Measurements from ENCODE around the gene SIRT7. TPM values are rescaled to one million over a fixed set of nuclear protein-coding genes. Genes with fewer than 3 reads are reported as not detected.
A peak's percentile ranks its signal among the peaks of the same experiment; 100 is the strongest.

SIRT7 gene
- total RNA-seq, 1 experiment from 2014 or later, result 51.6 TPM

DNA sequence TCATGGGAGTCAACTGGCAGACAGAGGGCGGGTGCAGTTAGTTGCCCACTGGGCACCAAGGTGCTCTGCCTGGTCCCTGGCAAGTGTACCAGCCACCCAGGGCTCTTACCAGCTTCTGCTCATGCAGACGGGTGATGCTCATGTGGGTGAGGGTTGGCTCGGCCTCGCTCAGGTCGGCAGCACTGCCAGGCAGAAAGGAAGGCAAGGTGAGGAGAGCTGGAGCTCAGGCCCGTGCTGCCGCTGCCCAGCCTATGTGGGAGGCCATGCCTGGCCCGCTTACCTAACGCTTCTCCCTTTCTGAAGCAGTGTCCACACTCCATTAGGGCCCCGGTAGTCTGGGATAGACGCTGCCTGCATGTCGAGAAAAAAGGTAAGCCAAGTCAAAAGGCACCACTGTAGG, 2.6 kb downstream of the SIRT7 start:
- CTCF ChIA-PET, result no interaction called here
- Histone ChIP-seq H3K27me3 (ENCODE audit: low read length) (no peaks in the 10 kb centered on the region), H3K27ac (ENCODE audit: low read length) (no peak overlapping the region), H3K4me1 (ENCODE audit: insufficient read depth, low read length) (peaks cover 51% of the 10 kb centered on the region), H3K9me2 (replicated peaks; ENCODE audit: low read length) (no peaks in the 10 kb centered on the region), H3K79me2 (ENCODE audit: low read length) (peaks cover 41% of the 10 kb centered on the region), H4K20me1 (ENCODE audit: low read length) (0 out of 2 replicates have a peak, but pooled peaks cover 18% of the 10 kb centered on the region), H3K4me2 (ENCODE audit: low read length) (no peak overlapping the region), H3K36me3 (ENCODE audit: low read depth, low read length) (peaks cover 26% of the 10 kb centered on the region; the same call in 1 of the 2 replicates), H3K4me3 (ENCODE audit: low read length) (no peak overlapping the region), H3K9ac (ENCODE audit: low read length) (no peak overlapping the region), H3F3A (ENCODE audit: low read length, unreplicated experiment) (peaks cover 7% of the 10 kb centered on the region), H3K9me3 (ENCODE audit: low read length) (no peaks in the 10 kb centered on the region), H2AFZ (ENCODE audit: low read length) (no peak overlapping the region)
- no peak for ATAC-seq
- TF ChIP-seq, protein P1, sequence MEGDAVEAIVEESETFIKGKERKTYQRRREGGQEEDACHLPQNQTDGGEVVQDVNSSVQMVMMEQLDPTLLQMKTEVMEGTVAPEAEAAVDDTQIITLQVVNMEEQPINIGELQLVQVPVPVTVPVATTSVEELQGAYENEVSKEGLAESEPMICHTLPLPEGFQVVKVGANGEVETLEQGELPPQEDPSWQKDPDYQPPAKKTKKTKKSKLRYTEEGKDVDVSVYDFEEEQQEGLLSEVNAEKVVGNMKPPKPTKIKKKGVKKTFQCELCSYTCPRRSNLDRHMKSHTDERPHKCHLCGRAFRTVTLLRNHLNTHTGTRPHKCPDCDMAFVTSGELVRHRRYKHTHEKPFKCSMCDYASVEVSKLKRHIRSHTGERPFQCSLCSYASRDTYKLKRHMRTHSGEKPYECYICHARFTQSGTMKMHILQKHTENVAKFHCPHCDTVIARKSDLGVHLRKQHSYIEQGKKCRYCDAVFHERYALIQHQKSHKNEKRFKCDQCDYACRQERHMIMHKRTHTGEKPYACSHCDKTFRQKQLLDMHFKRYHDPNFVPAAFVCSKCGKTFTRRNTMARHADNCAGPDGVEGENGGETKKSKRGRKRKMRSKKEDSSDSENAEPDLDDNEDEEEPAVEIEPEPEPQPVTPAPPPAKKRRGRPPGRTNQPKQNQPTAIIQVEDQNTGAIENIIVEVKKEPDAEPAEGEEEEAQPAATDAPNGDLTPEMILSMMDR (conservative IDR thresholded peaks at IDR 0.05; ENCODE audit: low read depth, low read length), result no peak
- POLR2A ChIA-PET (ENCODE audit: unreplicated experiment), result no interaction called here
- no TSS peak for BruUV-seq (replicated peaks)
- no peak for DNase-seq
- intact Hi-C loops (cut with micrococcal nuclease), result no loop called here

GRCh38 chr17:81914103-81914850, 3.7 kb downstream of the SIRT7 start:
- no TSS peak for BruUV-seq (replicated peaks)
- Histone ChIP-seq H3K27me3 (ENCODE audit: low read length) (no peaks in the 10 kb centered on the region), H3K79me2 (ENCODE audit: low read length) (peaks cover 34% of the 10 kb centered on the region), H3K4me2 (ENCODE audit: low read length) (no peak overlapping the region), H4K20me1 (ENCODE audit: low read length) (0 out of 2 replicates have a peak, but pooled peaks cover 18% of the 10 kb centered on the region), H3K9ac (ENCODE audit: low read length) (no peak overlapping the region), H3K4me1 (ENCODE audit: insufficient read depth, low read length) (peaks cover 56% of the 10 kb centered on the region), H3K27ac (ENCODE audit: low read length) (no peak overlapping the region), H3K9me3 (ENCODE audit: low read length) (no peaks in the 10 kb centered on the region), H3K4me3 (ENCODE audit: low read length) (no peak overlapping the region), H3K36me3 (ENCODE audit: low read depth, low read length) (peaks cover 26% of the 10 kb centered on the region; the same call in 1 of the 2 replicates), H2AFZ (ENCODE audit: low read length) (no peak overlapping the region), H3F3A (ENCODE audit: low read length, unreplicated experiment) (peaks cover 7% of the 10 kb centered on the region), H3K9me2 (replicated peaks; ENCODE audit: low read length) (no peaks in the 10 kb centered on the region)
- intact Hi-C loops (cut with micrococcal nuclease), result no loop called here
- ATAC-seq (no peak), DNase-seq (no peak)
- ChIA-PET POLR2A (ENCODE audit: unreplicated experiment) (no interaction called here), CTCF (no interaction called here)
- TF ChIP-seq EZH2phosphoT487 (IDR thresholded peaks at IDR 0.05; ENCODE audit: borderline replicate concordance, low read length), result no peak
- no peak for TF ChIP-seq EZH2 (IDR thresholded peaks at IDR 0.05; ENCODE audit: low read length, unreplicated experiment)
- TF ChIP-seq, protein P1 (conservative IDR thresholded peaks at IDR 0.05; ENCODE audit: low read depth, low read length), result no peak

- H3K79me2 ChIP-seq (ENCODE audit: low read length), result peaks cover 34% of the 10 kb centered on the region
- intact Hi-C loops (cut with micrococcal nuclease), result no loop called here
These were observed 4.4 kb downstream of the SIRT7 start for GRCh38 chr17:81913394-81914102.

More at GRCh38 chr17:81913394-81914102, 4.4 kb downstream of the SIRT7 start:
- Histone ChIP-seq H3K4me2 (ENCODE audit: low read length) (no peak overlapping the region), H3K9me3 (ENCODE audit: low read length) (no peaks in the 10 kb centered on the region), H3K4me1 (ENCODE audit: insufficient read depth, low read length) (peaks cover 49% of the 10 kb centered on the region), H3K36me3 (ENCODE audit: low read depth, low read length) (peaks cover 26% of the 10 kb centered on the region; the same call in 1 of the 2 replicates), H3F3A (ENCODE audit: low read length, unreplicated experiment) (peaks cover 7% of the 10 kb centered on the region), H3K27me3 (ENCODE audit: low read length) (no peaks in the 10 kb centered on the region), H3K4me3 (ENCODE audit: low read length) (no peak overlapping the region), H2AFZ (ENCODE audit: low read length) (no peak overlapping the region), H3K9me2 (replicated peaks; ENCODE audit: low read length) (no peaks in the 10 kb centered on the region), H3K9ac (ENCODE audit: low read length) (no peak overlapping the region), H4K20me1 (ENCODE audit: low read length) (0 out of 2 replicates have a peak, but pooled peaks cover 18% of the 10 kb centered on the region), H3K27ac (ENCODE audit: low read length) (peak overlapping the region; percentile 52)
- ChIA-PET POLR2A (ENCODE audit: unreplicated experiment) (no interaction called here), CTCF (no interaction called here)
- DNase-seq (no peak), ATAC-seq (no peak)
- TF ChIP-seq EZH2 (IDR thresholded peaks at IDR 0.05; ENCODE audit: low read length, unreplicated experiment), result no peak
- TF ChIP-seq, protein P1 (conservative IDR thresholded peaks at IDR 0.05; ENCODE audit: low read depth, low read length), result no peak
- no peak for TF ChIP-seq EZH2phosphoT487 (IDR thresholded peaks at IDR 0.05; ENCODE audit: borderline replicate concordance, low read length)
- no TSS peak for BruUV-seq (replicated peaks)

All from PC-3 (cell line).